ENCODE data around the gene ARL6IP4. TPM values are rescaled to one million over a fixed set of nuclear protein-coding genes. Genes with fewer than 3 reads are reported as not detected.

ARL6IP4 gene
- total and polyA plus RNA-seq, 7 donors: 113 to 193 (median 130) TPM

DNA sequence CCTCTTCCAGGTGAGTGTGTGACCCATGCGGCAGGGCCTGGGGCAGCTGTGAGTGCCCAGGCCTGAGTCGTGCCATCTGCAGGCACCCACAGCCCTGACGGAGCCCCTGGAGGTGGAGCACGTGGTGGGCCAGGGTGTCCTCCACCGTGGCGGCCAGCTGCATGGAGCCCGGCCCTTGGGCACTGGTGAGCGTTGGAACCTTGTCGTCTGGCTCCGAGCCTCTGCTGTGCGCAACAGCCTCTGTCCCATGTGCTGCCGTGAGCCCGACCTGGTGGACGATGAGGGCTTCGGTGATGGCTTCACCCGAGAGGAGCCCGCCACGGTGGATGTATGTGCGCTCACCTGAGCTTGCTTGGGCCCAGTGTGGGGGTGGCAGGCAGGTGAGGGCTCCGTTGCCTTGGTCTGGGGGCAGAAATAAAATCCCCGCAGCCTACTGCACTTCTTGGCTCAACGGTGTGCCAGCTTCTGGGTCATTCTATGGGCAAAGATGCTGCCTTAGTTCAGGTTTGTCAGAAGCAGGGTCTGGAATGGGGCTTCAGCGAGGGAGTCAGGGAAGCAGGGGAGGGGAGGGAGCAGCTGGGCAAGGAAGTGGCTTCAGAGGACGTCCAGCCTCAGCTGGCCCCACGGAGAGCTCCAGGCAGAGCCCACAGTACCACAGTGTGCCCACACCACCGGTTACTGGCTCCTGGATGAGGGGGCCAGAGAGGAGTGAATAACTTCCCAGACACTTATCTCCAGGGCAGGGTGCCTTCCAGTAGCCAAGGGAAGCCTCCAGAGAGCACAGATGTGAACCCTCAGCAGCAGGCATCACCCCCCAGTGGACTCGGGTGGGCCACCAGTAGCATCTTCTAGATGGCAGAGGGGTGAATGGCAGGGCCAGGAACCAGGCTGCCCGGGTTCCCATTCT lies 1.2 kb upstream of the ARL6IP4 start:
- Histone ChIP-seq H3K27me3 (ENCODE audit: insufficient read depth in 3 of 3, low read length in 2 of 3) (no peaks in the 10 kb centered on the region), H3K4me3 (peak overlapping the region; percentile 99), H3K36me3 (ENCODE audit: insufficient read depth in 1 of 2, low read depth in 1 of 2) (peaks cover 0 to 24% of the 10 kb centered on the region in 2 donors), H3K9me3 (no peaks in the 10 kb centered on the region), H3K4me1 (peaks cover 58% of the 10 kb centered on the region), H3K27ac (peak overlapping the region; percentile 89)
- 63 to 74% (median 66%) methylated on average over 28 of the region's 28 CpGs for WGBS, 3 donors
- TF ChIP-seq CTCF (IDR thresholded peaks at IDR 0.05): no peak
- DNase-seq (peak in 1 of 2 donors; percentile 52), ATAC-seq (no peak)
- intact Hi-C loops (cut with DNase I): loop anchor here in 1 of 2 donors (5.0 kb wide), 1 partner anchor 253 kb away; the partner anchor contains the start of genes MPHOSPH9 and MTRFR

DNA sequence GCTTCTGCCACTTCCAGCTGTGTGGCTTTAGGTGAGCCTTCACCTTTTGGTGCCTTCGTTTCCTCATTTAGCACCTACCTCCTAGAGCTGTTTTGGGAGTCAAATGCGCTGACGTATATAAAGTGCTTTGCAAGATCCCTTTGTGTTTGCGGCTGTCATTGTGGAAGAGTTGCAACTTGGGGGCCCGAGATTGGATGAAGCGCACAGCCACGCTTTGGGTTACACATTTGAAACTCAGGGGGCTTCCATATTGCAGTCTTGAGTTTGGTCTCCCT lies 636 bp upstream of the ARL6IP4 start:
- ATAC-seq (no peak), DNase-seq (no peak)
- Histone ChIP-seq H3K36me3 (ENCODE audit: insufficient read depth in 1 of 2, low read depth in 1 of 2) (peaks cover 0 to 24% of the 10 kb centered on the region in 2 donors), H3K27me3 (ENCODE audit: insufficient read depth in 3 of 3, low read length in 2 of 3) (no peaks in the 10 kb centered on the region), H3K4me3 (peak overlapping the region; percentile 99), H3K9me3 (no peaks in the 10 kb centered on the region), H3K4me1 (peaks cover 64% of the 10 kb centered on the region), H3K27ac (peak overlapping the region; percentile 89)
- no peak for TF ChIP-seq CTCF (IDR thresholded peaks at IDR 0.05)
- WGBS, 3 donors: 7 to 15% (median 10%) methylated on average over 7 of the region's 7 CpGs
- intact Hi-C loops (cut with DNase I): loop anchor here in 1 of 2 donors (5.0 kb wide), 2 partner anchors 172 to 252 kb away; partner anchors contain the start of genes MPHOSPH9, MTRFR and PITPNM2

GRCh38 chr12:122981036-122981471 lies 573 bp downstream of the ARL6IP4 start:
- H3K36me3 ChIP-seq (ENCODE audit: insufficient read depth in 1 of 2, low read depth in 1 of 2): peaks cover 0 to 30% of the 10 kb centered on the region in 2 donors
- TF ChIP-seq CTCF (IDR thresholded peaks at IDR 0.05): no peak

DNA sequence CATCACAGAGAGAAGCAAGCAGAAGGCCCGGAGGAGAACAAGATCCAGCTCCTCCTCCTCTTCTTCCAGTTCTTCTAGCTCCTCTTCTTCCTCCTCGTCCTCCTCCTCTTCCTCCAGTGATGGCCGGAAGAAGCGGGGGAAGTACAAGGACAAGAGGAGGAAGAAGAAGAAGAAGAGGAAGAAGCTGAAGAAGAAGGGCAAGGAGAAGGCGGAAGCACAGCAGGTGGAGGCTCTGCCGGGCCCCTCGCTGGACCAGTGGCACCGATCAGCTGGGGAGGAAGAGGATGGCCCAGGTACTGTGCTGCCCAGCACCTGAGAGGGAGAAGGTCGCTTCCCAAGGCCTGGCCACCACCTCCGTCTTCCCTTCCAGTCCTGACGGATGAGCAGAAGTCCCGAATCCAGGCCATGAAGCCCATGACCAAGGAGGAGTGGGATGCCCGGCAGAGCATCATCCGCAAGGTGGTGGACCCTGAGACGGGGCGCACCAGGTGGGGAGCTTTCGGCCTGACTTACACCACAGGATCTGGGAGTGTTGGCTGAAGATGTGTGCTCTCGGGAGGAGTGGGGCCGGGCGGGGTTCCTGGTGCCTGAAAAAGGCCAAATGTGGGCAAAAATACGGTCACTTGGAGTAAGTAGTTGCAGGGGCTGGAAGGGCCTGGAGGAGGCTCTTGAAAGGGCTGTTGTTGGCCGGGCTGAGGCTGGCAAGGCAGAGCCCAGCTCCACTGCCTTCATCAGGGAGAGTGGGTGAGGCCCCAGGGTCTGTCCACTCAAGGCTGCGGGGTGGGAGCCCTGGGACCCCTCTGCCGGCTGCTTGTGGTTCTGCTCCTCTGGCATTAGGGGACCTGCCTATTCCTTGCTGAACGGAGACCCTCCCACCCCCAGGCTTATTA lies 1.4 kb downstream of the ARL6IP4 start:
- H3K27ac ChIP-seq: peak overlapping the region; percentile 89
- ATAC-seq (no peak), DNase-seq (peak in 1 of 2 donors; percentile 46)
- no peaks in the 10 kb centered on the region for H3K27me3 ChIP-seq (ENCODE audit: insufficient read depth in 3 of 3, low read length in 2 of 3)
- H3K36me3 ChIP-seq (ENCODE audit: insufficient read depth in 1 of 2, low read depth in 1 of 2): peaks cover 0 to 37% of the 10 kb centered on the region in 2 donors
- peak overlapping the region; percentile 99 for H3K4me3 ChIP-seq
- intact Hi-C loops (cut with DNase I): loop anchor here in 1 of 2 donors (5.0 kb wide), 1 partner anchor 170 kb away; the partner anchor contains the start of gene PITPNM2
- no peak for TF ChIP-seq CTCF (IDR thresholded peaks at IDR 0.05)
- H3K9me3 ChIP-seq: no peaks in the 10 kb centered on the region
- peaks cover 54% of the 10 kb centered on the region for H3K4me1 ChIP-seq
- WGBS, 3 donors: 64 to 71% (median 69%) methylated on average over 25 of the region's 25 CpGs

More at GRCh38 chr12:122981036-122981471, 573 bp downstream of the ARL6IP4 start:
- peak in 1 of 2 donors; percentile 59 for DNase-seq
- no peaks in the 10 kb centered on the region for H3K9me3 ChIP-seq
- H3K4me1 ChIP-seq: peaks cover 62% of the 10 kb centered on the region
- H3K27ac ChIP-seq: peak overlapping the region; percentile 89
- H3K4me3 ChIP-seq: peak overlapping the region; percentile 99
- intact Hi-C loops (cut with DNase I): loop anchor here in 1 of 2 donors (5.0 kb wide), 1 partner anchor 171 kb away; the partner anchor contains the start of gene PITPNM2
- WGBS, 3 donors: 0 to 1% (median 1%) methylated on average over 38 to 40 of the region's 40 CpGs
- H3K27me3 ChIP-seq (ENCODE audit: insufficient read depth in 3 of 3, low read length in 2 of 3): no peaks in the 10 kb centered on the region
- peak in 2 of 4 donors; percentile 4 to 37 for ATAC-seq

All from psoas muscle (tissue), 8 donors.